ENCODE measurements around the gene ATAT1.
A peak's percentile ranks its signal among the peaks of the same experiment; 100 is the strongest.
"Not testable (repeated sequence)": the region's sequence is repeated elsewhere in the genome, so short reads cannot be mapped to it uniquely, and the experiment has no call there.

ATAT1 gene

DNA sequence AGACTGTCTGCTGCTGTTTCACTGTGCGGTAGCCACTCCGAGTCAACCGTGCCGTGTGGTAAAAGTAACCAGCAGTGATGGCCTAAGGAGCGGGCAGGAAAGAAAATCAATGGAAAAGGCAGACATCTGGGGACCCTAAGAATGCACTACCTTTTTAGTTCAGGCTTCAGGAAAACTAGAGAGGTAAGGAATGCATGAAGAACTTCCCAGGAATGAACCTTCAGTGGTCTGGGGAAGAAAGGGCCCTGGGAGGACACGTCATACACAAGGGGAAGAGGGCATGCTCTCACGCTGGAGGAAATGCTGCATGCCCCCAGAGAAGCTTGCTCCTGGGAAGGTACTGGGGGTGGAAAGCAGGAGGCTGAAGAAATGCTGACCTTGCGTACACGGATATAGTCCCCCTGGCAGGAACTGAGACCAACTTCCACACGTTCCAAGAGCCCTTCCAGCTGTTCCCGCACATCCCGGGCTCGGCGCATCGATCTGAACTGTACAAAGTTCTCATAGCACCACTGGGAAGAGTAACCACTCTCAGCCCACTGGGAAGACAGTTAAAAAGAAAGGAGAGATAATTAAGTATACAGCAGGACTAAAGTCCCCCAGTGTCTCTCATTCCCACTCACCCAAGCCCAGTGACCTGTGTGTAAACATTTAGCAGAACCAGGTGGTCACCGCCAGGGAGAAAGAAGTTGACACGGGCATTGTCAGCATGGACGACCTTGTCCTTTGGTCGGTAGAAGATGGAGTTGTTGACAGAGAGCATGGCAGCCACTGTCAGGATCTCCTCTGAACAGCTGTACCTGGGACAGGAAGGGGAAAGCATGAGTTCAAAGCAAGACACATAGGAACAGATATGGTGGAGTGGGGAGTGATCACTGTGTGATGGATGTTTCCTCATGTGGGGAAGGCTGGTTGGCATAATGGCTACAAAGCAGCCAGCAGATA lies 28.4 kb downstream of the ATAT1 start:
- DNase-seq, result no peak

DNA sequence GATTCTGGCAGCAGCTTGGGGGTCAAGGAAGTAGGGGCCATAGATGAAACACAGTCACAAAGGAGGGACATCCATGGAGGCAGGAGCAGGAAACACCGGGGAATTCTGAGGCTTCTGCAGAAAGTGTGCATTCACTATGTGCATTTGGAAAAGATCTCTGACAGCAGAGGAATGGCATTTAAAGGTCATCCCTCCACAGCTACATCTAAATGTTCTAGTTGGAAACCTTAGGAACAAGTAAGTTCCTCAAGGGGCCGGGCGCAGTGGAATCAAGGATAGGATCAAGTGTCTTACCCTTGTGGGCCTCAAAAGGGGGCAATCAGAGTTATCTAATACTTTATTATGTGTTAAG lies 29.0 kb downstream of the ATAT1 start:
- DNase-seq, result no peak

DNA sequence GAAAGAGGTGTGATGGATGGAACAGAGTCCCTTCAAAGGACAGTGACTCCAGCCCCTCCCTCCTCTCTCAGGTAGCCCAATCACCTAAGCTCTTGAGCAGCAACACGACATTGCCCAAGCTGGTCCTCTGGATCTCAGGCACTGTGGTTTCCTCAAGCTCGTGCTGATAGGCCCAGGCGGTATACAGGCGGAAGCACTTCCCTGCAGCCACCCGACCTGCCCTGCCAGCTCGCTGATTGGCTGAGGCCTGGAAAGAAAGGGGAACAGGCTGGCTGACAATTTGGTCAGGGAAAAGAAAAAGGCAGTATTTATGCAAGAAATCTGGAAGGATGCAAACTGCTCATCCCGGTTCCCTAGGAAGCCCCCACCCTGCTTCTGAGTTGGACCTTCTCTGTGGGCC lies 29.8 kb downstream of the ATAT1 start:
- no peak for DNase-seq

DNA sequence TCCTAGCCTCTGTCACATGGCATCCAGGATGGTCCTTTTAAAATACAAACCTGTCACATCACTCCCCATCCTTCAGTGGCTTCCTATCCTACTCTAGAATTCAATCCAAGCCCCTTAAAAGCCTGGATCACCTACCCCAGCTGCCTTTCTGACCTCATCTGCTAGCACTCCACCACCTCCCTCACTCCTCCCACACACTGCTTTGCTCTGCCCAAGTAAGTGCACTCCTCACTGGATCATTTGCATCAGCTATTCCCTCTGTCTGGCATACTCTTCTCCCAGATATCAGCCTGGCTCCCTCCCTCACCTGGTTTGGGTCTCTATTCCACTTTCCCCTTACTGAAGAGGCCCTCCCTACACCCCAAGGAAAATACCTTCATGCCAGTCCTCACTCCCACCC lies 30.8 kb downstream of the ATAT1 start:
- no peak for DNase-seq

DNA sequence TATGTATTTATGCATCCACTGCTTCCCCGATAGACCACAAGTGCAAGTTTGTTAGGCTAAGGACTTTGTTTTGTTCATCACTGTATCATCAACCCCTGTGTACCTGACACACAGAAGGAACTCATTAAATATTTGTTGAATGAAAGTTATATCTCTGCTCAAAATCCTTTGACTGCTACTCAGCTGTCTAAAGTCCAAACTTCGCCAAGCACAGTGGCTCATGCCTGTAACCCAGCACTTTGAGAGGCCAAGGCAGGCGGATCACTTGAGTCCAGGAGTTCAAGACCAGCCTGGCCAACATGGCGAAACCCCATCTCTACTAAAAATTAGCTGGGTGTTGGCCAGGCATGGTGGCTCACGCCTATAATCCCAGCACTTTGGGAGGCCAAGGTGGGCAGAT lies 31.2 kb downstream of the ATAT1 start:
- DNase-seq, result not testable (repeated sequence)

DNA sequence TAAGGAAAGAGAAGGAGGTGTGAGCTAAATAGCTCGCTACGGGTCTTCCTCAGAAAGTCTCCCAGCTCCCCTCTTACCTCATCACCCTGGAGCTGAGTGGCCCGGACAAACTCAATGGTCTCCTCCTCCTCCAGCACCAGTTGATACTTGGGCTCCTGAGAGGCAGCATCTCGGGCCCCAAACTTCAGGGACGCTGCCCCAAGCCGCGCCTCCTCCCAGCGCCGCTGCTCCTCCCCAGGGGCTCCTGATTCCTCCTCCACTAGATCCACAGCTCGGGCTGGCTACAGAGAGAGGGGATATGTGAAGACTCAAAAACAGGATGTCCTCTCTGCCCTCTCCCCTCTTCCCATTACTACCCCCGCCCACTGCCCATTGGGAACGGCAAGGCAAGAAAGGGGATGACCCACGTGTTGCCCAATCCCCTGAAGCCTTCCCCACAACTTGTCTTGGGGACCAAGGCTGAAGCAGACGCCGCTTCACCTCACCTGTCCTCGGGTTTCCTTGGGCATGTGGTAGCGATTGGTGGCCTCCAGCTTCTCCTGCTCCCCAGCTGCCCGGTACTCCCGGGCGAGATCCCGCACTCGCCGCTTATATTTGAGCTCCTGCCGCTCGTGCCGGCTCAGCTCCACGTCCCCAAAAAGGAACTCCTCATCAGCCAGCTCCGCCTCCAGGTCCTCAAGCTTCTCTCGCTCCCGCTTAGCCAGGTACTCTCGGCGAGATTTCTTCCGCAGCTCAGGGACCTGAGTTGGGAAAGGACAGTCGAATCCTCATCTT lies 38.5 kb downstream of the ATAT1 start:
- no peak for DNase-seq

DNA sequence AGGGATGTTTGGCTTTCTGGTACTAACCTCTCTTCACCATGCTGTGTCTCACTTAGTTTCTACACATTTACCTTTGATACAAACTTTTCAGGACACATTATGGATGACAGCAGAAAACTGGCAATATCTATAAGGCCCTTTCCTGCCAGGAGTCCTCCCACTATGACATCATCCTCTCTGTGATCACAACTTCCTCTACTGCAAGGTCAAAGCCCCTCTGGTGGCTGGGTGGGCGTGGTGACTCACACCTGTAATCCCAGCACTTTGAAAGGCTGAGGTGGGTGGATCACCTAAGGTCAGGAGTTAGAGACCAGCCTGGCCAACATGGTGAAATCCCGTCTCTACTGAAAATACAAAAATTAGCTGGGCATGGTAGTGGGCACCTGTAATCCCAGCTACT lies 39.6 kb downstream of the ATAT1 start:
- not testable (repeated sequence) for DNase-seq

DNA sequence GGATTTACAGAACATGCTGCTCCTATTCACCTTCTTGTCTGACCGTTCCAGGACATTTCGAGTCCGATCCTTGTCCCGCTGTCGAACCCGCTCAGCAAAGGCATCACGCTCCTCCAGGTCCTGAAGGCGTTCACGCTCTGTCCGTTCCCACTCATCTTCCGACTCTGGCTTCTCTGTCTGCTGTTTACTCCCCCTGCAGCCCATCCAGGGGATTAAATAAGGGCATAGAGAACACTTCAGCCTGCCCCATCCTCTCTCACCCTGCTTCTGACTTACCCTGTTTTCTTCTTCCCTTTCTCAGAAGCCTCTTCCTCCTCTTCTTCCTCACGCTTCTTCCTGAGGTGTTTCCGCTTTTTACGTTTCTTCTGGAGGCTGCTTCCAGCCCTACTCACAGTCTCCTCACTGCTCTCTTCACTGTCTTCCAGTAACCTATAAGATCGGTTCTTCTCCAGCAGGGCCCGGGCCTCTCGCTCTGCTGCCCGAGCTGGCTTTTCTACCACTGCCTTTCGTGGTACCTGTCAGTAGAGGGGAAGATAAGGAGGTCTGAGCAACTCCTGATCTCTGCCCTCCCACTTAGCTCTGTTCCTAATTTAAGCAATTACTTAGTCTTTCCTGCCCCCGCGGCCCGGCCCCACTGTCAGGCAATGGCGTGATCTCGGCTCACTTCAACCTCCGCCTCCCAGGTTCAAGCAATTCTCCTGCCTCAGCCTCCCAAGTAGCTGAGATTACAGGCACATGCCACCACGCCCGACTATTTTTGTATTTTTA lies 44.3 kb downstream of the ATAT1 start:
- DNase-seq, result no peak

DNA sequence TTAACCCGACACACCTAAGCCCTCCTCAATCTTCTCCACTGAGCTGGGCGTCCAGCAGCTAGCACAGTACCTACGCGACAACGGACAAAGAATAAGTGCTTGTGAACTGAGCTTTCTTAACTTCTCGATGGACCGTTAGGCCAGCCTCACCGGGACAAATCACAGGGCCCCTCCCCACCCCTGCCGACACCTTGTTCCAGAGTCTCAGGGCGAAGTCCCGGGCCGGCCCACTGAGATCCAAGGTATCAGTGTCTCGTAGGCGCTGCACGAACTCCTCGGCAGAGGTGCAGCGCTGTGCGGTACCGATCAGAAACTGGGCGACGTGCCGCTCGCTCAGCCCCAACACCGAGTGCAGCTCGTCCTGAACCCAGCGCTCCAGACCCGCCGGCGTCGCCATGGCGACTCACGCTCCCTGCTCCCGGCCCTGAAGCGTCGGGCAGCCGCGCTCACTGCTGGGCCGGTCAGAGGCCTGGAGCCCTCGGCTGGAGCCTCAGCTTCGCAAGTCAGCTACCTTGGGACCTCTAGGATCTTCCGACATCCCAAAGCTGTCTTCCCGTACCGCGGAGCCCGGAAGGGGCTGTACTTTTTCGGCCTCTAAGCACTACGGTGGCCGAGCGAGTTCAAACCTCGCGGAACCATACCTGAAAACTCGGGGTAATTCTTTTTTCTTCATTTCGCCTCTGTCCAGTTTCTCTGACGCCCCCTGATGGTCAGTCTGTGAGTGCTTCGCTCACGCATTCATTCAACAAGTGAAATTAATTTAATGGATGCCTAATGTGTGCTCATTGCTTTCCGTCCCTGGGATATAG lies 46.0 kb downstream of the ATAT1 start, which contains the start of gene DHX16:
Gene DHX16 (minus strand): TSS at position 562 of the 809 bp plus-strand sequence. CDS start 165 bp downstream, at position 397.
- DNase-seq, result peak; percentile 97

DNA sequence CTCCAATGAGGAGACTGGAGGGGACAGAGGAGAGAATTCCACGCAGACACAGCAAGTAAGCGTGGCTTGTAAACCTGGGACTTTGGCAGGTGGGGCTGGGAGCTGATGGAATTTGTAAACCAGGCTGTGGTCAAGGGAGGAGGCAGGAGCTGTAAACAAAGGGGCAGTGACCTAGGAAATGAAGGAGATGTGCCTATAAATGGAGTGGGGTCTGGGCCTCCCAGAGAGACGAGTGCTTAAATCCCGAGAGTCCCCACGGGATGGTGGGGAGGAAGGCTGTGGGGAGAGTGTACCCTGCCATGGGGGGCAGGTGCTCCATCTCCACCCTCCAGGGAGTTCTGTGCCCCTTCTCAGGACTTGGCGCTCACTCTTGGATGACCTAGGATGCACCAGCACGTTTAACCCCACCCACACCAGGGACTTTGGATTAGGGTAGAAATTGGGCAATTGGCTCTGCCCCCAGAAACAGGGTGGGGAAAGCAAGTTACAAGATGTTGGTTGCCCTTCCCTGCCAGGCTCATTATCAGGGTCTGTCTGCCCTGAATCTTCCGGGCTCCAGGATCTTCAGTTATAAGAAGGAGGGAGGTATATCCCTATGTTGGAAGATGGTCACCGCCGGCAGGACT lies 50.1 kb downstream of the ATAT1 start:
- DNase-seq, result no peak

DNA sequence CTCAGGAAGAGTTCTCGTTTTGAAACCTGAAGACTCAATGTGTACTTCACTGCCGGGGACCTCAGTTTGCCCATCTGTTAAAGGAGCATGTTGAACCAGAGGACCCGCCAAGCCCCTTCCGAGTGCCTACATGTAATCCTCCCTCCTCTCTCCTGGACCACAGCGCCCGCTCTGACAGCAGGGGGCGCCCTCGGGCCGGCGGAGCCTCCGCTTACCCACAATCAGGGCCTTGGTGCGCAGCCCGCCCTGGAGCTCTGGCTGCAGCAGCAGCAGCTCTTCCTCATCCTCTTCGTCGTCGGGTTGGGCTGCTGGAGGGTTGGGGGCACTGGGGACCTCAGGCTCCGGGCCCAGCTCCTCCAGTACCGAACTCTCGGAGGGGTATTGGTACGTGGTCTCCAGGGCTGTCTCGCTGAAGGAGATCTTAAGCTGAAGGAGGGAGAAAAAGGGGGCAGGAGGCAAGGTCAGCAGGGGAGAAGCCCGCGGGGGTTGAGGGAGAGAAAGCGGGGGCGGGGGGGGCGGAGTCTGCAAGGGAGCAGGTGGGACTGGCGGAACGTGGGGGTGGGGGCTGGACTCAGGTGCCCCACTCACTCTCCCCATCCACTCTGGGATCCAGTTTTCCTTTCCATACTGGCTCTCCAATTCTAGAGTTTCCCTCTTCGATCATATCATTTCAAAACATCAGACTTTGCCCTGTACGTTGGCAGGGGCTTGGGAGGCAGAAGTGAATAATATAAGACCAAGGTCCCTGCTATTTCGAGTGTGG lies 52.5 kb downstream of the ATAT1 start:
- DNase-seq, result peak; percentile 45

DNA sequence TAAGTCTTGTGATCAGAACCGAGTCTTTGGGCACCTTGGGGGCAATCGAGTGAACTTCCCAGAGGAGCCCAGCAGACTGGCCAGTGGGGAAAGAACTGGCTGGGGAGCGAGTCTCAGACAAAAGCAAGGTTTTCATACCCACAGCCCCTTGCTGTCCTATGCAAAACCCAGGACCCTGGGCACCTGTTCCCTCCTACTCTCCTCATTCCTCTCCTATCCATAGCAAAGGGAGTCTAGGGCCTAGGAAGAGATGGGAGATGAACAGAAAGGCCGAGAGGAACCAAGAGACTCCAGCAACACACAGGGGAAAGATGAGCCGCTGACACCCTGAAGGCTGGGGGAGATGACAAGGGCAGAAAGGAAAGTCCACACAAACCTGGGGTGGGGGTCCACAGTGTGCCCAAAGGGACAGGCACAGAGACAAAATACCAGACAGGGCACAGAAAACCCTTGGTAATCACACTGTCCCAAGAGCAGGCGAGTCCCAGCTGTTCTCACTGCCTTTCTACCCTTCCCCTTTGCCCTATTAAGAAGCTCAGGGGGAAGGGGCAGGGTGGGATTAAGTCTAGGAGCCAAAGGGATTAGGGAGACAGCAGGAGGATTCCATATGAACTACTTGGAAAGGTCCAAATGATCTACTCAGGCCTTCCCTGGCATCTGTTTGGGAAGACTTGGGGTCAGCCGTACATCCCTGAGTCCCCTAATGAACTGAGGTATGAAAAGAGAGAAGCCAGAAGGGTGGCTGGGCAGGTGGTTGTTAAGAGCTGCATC lies 53.3 kb downstream of the ATAT1 start:
- DNase-seq, result no peak

DNA sequence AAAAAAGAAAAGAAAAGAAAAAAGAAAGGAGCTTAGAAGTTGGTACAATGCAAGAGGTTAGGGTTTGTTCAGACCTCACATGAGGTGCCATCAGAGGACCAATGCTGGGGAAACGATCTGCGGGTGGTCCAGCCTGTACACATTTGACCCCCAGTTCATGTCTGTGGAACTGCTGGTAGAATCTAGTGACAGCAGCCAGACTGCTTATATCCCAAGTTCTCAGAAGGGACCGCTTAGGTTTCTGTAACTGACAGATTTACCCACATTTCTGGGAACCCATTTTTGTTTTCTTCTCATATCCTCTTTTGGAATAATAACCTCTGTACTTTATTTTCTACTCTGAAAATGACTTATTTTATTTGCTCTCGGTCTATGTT lies 55.1 kb downstream of the ATAT1 start:
- no peak for DNase-seq

DNA sequence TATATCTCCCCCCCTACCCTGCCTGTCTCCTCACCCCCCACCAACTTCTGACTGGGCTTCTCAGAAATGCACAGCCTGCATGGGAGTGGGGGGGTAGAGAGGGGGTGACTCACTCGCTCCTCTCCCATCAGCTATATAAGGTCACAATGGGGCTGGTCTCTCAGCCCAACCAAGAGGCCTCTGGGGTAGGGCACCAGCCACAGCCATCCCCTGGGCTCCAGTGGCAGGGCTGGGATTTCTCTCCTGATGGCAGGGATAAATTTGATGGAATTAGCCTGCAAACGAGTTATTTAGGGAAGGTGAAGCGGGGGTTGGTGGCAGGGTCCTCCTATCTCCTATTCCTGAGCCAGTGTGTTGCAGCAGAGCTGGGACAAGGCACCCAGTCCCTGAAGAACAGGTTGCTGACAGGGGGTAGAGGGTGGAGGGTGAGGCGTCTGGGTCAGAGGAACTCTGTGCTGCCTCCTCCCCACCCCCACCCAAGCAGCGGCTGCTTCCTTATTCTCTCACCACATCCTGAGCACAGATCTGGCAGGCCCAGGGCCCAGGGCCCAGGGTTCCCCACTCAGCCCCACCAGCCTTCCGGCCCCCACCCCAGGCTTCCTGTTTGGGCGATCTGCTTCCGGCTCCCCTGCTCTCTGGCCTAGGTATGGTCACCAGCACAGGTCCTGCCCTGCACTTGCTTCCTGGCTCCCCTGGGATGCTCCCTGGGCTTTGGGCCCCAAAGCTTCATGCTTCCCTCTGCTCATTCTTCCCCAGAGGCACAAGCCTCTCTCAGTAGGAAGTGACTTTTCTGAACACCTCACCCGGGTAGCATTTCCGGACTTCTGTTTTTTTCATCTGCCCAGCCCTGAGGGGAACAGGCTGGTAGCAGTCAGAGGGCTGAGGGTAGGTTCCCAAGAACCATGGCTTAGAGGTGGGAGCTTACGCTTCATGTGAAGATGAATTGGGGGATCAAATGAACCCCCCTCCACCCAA lies 55.8 kb downstream of the ATAT1 start:
- no peak for DNase-seq

DNA sequence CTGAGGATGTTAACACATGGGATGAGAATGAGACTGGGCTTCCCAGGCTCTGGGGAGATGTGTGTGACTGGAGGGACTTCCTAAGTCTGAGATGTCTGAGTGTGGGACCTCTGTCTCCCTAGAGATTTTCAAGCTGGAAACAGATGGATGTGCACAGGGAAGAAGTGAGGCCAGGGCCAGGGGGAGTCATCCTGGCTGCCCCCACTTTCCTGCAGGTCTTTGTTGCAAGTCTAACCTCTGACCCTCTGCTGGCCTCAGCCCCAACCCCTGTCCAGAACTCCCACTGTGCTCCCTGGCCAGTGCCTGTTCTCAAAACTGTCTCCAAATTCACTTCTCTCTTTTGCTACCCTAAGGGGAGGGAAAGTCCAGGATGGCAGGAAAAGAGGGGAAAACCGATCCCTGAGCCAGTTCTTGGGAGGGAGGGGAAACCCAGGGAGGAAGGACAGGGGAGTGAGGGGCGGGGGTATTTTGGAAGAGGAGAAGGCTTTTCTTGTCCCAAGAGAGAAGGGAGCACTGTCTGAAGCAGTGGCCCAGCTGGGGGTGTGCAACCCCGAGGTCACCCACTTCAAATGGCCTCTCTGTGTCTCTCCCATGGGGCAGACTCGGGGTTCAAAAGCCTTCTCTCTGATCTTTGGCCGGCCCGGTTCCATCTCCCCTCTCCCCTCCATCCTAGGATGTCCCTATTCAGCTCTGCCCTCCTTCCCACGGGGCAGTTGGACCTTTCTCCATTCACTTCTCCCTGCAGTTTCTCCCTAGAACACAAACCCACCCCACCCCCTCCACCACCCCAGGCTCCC lies 56.7 kb downstream of the ATAT1 start:
- DNase-seq, result no peak

DNA sequence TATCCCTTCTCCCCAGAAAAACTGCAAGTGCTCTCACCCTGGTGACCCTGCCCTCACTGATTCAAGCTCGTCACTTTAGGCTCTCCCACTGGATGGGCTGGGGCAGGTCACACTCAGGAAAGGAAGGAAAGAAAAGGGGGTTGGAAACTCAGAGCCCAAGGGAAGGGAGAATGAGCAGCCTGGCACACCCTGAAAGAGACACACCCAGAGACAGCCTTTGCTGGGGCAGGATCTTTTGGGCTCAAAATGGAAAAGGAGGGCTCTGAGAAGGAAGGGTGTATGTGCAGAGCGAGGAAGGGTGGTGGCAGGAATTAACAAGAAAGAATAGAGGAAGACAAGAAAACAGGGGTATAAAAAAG lies 57.3 kb downstream of the ATAT1 start:
- no peak for DNase-seq

DNA sequence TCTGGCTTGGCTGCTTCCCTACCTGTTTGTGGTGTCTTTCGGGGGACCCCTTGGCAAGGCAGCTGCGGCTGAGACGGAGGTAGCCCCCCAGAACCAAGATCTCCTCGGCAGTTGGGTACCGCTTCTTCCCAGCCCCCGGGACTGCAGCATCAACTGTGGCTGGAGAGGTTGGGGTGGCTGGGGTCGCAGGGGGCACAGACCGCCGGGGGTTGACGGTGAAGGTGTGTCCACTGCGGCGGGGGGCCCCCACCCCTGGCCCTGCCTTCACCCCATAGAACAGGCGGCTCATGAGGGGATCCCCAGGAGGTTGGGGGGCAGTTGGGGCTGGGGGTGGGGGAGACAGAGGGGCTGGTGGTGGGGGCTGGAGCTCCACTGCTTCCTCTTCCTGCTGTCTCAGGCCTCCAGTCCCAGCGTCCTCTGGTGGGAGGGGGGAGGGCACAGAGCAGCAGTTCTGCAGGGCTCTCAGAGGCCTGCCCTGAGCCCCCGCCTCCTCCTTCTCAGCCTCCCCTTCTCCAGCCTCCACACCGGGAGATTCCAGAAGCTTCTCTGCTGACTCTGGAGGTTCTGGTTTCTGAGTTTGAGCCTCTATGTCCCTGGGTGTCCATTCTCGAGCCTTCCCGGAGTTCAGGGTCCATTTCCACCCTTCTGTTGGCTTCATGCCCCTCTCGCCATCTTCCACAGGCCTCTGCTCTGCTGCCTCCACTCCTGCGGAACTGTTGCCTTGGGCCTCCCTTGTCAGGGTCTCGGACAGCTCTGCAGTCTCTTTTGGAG lies 57.9 kb downstream of the ATAT1 start:
- DNase-seq, result no peak

All from DMS 273 treated with DMSO at 0.1 percent for 48 hours (cell line).